ENCODE data around the gene SLC19A2.
A peak's percentile ranks its signal among the peaks of the same experiment; 100 is the strongest.
"Not testable (repeated sequence)": the region's sequence is repeated elsewhere in the genome, so short reads cannot be mapped to it uniquely, and the experiment has no call there.

SLC19A2 gene, protein sequence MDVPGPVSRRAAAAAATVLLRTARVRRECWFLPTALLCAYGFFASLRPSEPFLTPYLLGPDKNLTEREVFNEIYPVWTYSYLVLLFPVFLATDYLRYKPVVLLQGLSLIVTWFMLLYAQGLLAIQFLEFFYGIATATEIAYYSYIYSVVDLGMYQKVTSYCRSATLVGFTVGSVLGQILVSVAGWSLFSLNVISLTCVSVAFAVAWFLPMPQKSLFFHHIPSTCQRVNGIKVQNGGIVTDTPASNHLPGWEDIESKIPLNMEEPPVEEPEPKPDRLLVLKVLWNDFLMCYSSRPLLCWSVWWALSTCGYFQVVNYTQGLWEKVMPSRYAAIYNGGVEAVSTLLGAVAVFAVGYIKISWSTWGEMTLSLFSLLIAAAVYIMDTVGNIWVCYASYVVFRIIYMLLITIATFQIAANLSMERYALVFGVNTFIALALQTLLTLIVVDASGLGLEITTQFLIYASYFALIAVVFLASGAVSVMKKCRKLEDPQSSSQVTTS

DNA sequence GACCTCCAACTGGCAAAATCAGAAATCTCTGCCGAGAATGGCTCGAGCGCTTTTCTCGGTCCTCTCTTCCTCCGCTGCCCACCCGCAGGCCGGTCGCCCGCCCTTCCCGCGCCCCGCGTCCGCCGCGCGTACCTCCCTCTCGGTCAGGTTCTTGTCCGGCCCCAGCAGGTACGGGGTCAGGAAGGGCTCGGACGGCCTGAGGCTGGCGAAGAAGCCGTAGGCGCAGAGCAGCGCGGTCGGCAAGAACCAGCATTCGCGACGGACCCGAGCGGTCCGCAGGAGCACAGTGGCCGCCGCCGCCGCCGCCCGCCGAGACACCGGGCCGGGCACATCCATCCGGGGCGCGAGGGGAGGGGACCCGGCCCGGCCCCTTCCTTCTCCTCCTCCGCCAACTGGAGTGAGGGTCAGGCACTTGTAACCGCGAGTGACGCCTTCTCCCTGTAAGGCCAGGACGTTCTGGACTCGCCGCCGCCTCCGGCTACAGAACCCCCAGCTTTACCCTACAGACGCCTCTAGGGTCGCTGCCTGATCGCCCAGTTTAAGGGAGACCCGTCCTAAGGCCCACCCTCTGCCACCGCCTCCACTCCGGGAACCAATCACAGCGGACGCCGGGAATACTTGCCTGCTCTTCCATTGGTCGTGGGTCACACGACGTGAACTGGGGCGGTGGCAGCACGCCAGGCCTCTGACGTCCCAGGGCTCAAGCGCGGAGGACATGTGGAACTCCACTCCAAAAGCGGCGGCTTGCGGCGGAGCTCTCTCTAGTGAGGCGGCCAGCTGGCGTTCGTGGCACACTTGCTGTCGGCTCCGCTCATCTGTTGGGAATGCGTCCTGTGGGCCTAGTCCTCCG is at the start of gene SLC19A2:
TSS of gene SLC19A2 (minus strand) at position 514 of the 850 bp plus-strand sequence. CDS start at position 336, 178 bp downstream.
- H3K4me3 ChIP-seq = peak within 1 kb of the TSS; percentile 72
- DNase-seq (ENCODE audit: low spot score in 2 of 2) = peak; percentile 98
- H3K9me3 ChIP-seq = no peaks in the 10 kb centered on the region
- peaks cover 34% of the 10 kb centered on the region for H3K4me1 ChIP-seq
- H3K27me3 ChIP-seq (ENCODE audit: low read depth) = no peaks in the 10 kb centered on the region
- in situ Hi-C loops (cut with MboI; ENCODE audit: low sequenced_read_pairs) = loop anchor here (10.0 kb wide), 1 partner anchor 381 kb away; the partner anchor contains the start of gene ATP1B1
- no peaks in the 10 kb centered on the region for H3K36me3 ChIP-seq (replicated peaks)

DNA sequence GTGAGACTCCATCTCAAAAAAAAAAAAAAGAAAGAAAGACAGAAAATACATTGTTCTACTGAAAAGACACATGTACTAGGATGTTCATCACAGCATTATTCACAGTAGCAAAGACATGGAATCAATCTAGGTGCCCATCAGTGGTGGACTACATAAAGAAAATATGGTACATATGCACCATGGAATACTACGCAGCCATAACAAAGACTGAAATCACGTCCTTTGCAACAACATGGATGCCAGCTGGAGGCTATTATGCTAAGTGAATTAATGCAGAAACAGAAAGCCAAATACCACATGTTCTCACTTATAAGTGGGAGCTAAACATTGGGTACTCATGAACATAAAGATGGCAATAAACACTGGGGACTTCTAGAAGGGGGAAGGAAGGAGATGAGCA is 48.9 kb upstream of the SLC19A2 start:
- no peaks in the 10 kb centered on the region for H3K27me3 ChIP-seq (ENCODE audit: low read depth)
- no peak overlapping the region for H3K4me3 ChIP-seq
- H3K4me1 ChIP-seq = no peaks in the 10 kb centered on the region
- DNase-seq (ENCODE audit: low spot score in 2 of 2) = no peak
- in situ Hi-C loops (cut with MboI; ENCODE audit: low sequenced_read_pairs) = no loop called here
- no peaks in the 10 kb centered on the region for H3K9me3 ChIP-seq
- H3K36me3 ChIP-seq (replicated peaks) = no peaks in the 10 kb centered on the region

DNA sequence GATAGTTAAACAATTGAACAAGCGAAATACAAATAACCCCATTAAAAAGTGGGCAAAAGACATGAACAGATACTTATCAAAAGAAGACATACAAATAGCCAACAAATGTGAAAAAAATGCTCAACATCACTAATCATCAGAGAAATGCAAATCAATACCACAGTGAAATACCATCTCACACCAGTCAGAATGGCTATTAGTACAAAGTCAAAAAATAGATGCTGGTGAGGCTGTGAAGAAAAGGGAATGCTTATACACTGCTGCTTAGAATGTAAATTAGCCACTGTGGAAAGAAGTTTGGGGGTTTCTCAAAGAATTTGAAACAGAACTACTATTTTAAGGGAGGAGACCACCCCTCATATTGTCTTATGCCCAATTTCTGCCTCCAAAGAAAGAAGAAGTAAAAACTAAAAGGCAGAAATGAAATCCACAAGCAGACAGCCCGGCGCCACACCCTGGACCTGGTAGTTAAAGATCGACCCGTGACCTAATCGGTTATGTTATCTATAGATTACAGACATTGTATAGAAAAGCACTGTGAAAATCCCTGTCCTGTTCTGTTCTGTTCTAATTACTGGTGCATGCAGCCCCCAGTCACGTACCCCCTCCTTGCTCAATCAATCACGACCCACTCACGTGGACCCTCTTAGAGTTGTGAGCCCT is 47.9 kb upstream of the SLC19A2 start:
- in situ Hi-C loops (cut with MboI; ENCODE audit: low sequenced_read_pairs); DNase-seq (ENCODE audit: low spot score in 2 of 2); H3K4me1 ChIP-seq; H3K9me3 ChIP-seq; H3K36me3 ChIP-seq (replicated peaks); H3K27me3 ChIP-seq (ENCODE audit: low read depth); H3K4me3 ChIP-seq: not testable (repeated sequence)

GRCh38 chr1:169530448-169530847 is 44.7 kb upstream of the SLC19A2 start:
- no peak for DNase-seq (ENCODE audit: low spot score in 2 of 2)
- Histone ChIP-seq H3K36me3 (replicated peaks) (no peaks in the 10 kb centered on the region), H3K4me1 (no peaks in the 10 kb centered on the region), H3K4me3 (no peak overlapping the region), H3K9me3 (no peaks in the 10 kb centered on the region), H3K27me3 (ENCODE audit: low read depth) (no peaks in the 10 kb centered on the region)
- in situ Hi-C loops (cut with MboI; ENCODE audit: low sequenced_read_pairs) = no loop called here

GRCh38 chr1:169529068-169529642 is 43.4 kb upstream of the SLC19A2 start:
- Histone ChIP-seq H3K4me3 (no peak overlapping the region), H3K9me3 (no peaks in the 10 kb centered on the region), H3K4me1 (no peaks in the 10 kb centered on the region), H3K36me3 (replicated peaks) (no peaks in the 10 kb centered on the region), H3K27me3 (ENCODE audit: low read depth) (no peaks in the 10 kb centered on the region)
- in situ Hi-C loops (cut with MboI; ENCODE audit: low sequenced_read_pairs) = no loop called here
- no peak for DNase-seq (ENCODE audit: low spot score in 2 of 2)

DNA sequence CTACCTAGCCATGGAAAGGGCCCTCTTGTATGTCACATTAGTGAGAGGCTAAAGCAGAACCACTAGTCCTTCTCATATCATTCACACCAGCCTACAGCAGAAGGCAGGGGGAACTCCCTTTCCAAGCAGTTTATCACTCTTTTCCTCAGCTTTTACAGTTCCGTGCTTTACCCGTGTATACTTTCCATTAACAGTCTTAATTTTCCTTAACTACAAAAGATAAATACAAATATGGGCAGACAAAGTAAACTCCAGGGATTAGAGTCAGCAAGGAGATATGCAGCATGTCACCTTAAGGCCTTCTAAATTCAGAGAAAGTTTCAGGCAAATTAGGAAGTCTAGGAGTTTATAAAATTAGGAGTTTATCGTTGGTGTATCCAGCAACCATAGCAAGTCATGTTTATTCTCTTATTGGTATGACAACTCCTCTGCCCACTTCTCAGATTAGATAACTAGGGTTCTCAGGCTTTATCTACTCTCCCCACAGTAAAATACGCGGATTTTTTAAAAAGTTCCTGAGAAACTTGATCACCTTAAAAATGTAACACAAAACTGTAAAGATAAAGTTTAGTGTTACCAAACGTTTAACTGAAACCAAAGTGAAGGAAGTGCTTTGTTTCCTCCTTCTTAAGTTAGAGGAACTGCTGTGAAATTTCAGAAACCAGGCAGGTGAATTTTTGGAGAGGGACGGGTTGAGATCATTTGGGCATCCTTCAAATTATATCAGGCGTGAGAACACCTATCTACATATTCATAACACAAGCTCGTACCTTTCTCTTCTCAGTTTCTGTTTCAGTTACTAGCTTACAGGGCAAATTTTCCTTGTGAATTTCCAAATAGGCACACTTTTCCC is 42.7 kb upstream of the SLC19A2 start:
- in situ Hi-C loops (cut with MboI; ENCODE audit: low sequenced_read_pairs) = no loop called here

DNA sequence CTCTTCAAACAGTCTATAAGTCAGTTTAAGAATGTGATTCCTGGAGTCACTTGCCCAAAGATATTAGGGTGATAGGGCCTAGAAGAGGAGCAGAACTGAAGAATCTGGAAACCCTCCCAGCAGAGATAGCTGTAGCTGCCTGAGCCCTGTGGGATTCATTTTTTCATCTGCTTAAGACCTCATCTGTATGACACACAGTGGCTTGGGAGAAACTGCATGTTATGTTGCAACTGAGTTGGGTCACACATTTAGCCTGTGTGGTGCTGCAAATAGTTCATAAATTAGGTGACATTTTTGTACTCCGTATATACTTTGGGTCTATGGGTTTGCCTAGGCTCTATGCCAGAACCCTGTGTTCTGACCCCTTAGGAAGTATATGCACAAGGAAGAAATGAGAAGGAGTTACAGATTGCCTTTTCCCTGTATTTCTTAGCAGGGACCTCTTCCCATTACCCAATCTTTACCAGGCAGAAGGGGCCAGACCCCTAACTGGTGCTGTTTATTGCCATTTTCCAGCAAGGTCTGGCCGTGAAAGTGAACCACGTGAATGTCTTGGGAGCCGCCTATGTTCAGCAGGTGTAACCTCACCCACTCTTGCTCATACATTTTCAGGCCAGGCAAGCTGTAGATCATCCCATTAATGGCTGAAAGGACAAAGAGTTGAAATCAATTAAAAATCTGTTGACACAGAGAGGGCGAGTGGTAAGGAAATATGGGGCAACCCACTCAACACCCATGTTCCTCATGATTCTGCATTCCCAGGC is 41.9 kb upstream of the SLC19A2 start:
- in situ Hi-C loops (cut with MboI; ENCODE audit: low sequenced_read_pairs) = no loop called here
- H3K27me3 ChIP-seq (ENCODE audit: low read depth) = no peaks in the 10 kb centered on the region
- no peaks in the 10 kb centered on the region for H3K9me3 ChIP-seq
- no peak overlapping the region for H3K4me3 ChIP-seq
- no peaks in the 10 kb centered on the region for H3K36me3 ChIP-seq (replicated peaks)
- no peak for DNase-seq (ENCODE audit: low spot score in 2 of 2)
- no peaks in the 10 kb centered on the region for H3K4me1 ChIP-seq

More for the DNA sequence above, 42.7 kb upstream of the SLC19A2 start:
- H3K27me3 ChIP-seq (ENCODE audit: low read depth) = no peaks in the 10 kb centered on the region
- DNase-seq (ENCODE audit: low spot score in 2 of 2) = no peak
- no peaks in the 10 kb centered on the region for H3K9me3 ChIP-seq
- no peak overlapping the region for H3K4me3 ChIP-seq
- no peaks in the 10 kb centered on the region for H3K36me3 ChIP-seq (replicated peaks)
- no peaks in the 10 kb centered on the region for H3K4me1 ChIP-seq

- Histone ChIP-seq H3K4me1 (no peaks in the 10 kb centered on the region), H3K4me3 (no peak overlapping the region), H3K36me3 (replicated peaks) (no peaks in the 10 kb centered on the region), H3K9me3 (no peaks in the 10 kb centered on the region), H3K27me3 (ENCODE audit: low read depth) (no peaks in the 10 kb centered on the region)
- in situ Hi-C loops (cut with MboI; ENCODE audit: low sequenced_read_pairs) = no loop called here
- DNase-seq (ENCODE audit: low spot score in 2 of 2) = no peak
These were observed 41.3 kb upstream of the SLC19A2 start for GRCh38 chr1:169527001-169527400.

- no peak overlapping the region for H3K4me3 ChIP-seq
- in situ Hi-C loops (cut with MboI; ENCODE audit: low sequenced_read_pairs) = no loop called here
- no peaks in the 10 kb centered on the region for H3K36me3 ChIP-seq (replicated peaks)
- no peaks in the 10 kb centered on the region for H3K27me3 ChIP-seq (ENCODE audit: low read depth)
- H3K4me1 ChIP-seq = no peaks in the 10 kb centered on the region
- DNase-seq (ENCODE audit: low spot score in 2 of 2) = no peak
- no peaks in the 10 kb centered on the region for H3K9me3 ChIP-seq
These were observed 40.5 kb upstream of the SLC19A2 start for GRCh38 chr1:169526120-169526832.

DNA sequence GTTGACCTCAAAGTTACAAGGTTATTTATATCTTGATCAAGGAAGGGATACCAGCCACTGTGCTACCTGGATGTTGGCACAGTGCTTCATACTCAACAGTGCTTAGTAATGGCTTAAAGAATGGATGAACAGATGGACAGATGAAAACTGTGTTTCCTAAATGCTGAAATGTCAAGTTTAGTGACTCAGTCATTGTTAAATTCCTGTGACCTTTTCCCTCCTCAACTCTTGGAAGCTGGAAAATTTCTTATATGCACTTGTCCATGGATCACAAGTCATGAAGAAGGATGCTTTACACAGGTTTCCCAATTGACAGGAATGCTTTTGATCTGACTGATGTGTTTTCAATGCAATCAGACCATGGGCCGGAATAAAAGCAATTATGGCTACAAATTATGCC is 39.6 kb upstream of the SLC19A2 start:
- Histone ChIP-seq H3K4me3 (no peak overlapping the region), H3K36me3 (replicated peaks) (no peaks in the 10 kb centered on the region), H3K9me3 (no peaks in the 10 kb centered on the region), H3K27me3 (ENCODE audit: low read depth) (no peaks in the 10 kb centered on the region), H3K4me1 (no peaks in the 10 kb centered on the region)
- in situ Hi-C loops (cut with MboI; ENCODE audit: low sequenced_read_pairs) = no loop called here
- DNase-seq (ENCODE audit: low spot score in 2 of 2) = no peak

GRCh38 chr1:169523904-169524303 is 38.2 kb upstream of the SLC19A2 start:
- in situ Hi-C loops (cut with MboI; ENCODE audit: low sequenced_read_pairs) = no loop called here
- no peaks in the 10 kb centered on the region for H3K27me3 ChIP-seq (ENCODE audit: low read depth)
- no peak for DNase-seq (ENCODE audit: low spot score in 2 of 2)
- no peaks in the 10 kb centered on the region for H3K36me3 ChIP-seq (replicated peaks)
- H3K4me1 ChIP-seq = no peaks in the 10 kb centered on the region
- no peak overlapping the region for H3K4me3 ChIP-seq
- no peaks in the 10 kb centered on the region for H3K9me3 ChIP-seq

GRCh38 chr1:169521226-169521625 is 35.5 kb upstream of the SLC19A2 start:
- Histone ChIP-seq H3K36me3 (replicated peaks) (no peaks in the 10 kb centered on the region), H3K4me1 (no peaks in the 10 kb centered on the region), H3K9me3 (no peaks in the 10 kb centered on the region), H3K27me3 (ENCODE audit: low read depth) (no peaks in the 10 kb centered on the region), H3K4me3 (no peak overlapping the region)
- DNase-seq (ENCODE audit: low spot score in 2 of 2) = no peak
- in situ Hi-C loops (cut with MboI; ENCODE audit: low sequenced_read_pairs) = no loop called here
